ENCODE measurements around the gene FREY1.

FREY1 gene, protein sequence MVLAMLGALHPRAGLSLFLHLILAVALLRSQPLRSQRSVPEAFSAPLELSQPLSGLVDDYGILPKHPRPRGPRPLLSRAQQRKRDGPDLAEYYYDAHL

DNA sequence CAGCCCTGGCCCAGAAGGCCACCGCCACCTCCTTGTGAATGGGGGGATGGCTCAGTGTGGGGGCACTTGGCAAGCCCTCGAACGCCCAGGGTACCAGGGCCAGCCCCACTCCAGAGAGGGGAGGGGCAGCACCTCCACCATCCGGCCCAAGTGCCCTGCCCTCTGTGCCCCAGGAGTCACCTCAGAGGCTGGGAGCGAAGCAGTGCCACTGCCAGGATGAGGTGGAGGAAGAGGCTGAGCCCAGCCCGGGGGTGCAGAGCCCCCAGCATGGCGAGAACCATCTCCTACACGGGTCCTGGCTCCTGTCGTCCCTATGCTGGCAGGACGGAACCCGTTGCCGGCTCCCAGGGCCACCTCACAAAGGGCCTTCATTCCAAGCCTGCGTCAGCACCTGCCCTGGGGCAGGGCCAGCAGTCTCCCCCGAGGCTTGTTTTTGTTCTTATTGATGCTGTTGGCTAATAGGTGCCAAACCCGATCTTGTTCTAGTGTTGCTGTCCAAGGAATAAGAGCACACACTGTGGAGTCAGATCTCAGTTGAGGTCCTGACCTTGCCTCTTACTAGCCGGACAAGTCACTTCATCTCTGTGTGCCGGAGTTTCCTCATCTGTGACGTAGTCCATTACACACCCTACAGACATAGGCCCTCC, at the start of gene FREY1:
TSS of gene FREY1 (minus strand) at position 307 of the 647 bp plus-strand sequence. CDS start at position 281, 26 bp downstream.
- DNase-seq = no peak

DNA sequence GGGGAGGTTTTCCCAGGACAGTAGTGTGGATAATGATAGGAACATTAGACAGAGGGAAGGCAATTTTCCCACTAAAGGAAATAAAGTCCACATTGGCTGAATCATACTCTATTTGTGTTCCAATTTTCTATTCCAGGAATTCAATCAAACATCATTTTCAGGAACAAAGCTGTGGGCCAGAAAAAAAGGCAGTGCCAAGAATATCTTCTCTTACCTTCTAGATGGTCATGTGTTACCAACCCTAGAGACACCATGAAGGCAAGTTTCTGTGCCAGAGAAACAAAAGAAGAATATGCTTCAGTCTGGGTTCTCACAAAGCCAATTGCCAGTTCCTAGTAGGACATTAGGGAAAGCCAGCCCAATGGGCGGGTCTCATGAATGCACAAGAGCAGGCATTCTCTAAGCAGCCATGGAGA, 42.9 kb upstream of the FREY1 start:
- no peak for DNase-seq

DNA sequence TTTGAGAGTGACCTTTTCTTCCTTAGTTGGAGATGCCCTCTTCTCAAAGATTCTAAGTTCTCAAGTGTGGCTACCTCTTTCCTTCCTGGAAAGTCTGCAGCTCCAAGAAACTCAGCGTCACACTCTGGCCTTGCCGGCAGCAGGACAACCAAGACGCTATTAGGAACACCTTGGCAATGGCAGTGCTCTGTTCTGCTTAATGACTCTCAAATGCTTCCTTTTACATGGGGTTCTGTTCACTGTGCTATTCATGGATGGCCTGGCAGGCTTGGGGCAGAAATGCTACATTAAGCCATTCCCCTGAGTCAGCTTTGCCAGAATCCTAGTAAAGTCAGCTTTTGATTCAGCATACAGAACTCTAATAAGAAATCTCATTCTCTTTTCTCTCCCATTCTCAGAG, 41.3 kb upstream of the FREY1 start:
- DNase-seq = no peak

DNA sequence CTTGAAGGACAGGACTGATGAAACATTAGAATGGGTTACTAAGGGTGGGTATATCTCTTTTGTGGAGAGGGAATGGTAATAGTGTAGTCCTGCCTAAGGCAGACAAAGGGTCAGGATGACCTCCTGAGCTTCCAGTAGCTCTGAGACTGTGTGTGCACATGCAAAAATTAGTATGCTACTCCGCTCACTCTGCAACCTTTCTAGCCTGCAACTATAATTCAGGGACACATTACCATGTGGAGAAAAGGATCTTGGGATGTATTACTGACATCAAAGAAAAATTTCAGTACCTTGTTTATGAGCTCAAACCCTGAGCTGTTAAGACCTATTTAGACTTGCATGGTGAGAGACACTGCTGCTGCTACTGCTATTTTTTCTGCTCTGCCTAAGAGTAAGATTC, 40.8 kb upstream of the FREY1 start:
- no peak for DNase-seq

DNA sequence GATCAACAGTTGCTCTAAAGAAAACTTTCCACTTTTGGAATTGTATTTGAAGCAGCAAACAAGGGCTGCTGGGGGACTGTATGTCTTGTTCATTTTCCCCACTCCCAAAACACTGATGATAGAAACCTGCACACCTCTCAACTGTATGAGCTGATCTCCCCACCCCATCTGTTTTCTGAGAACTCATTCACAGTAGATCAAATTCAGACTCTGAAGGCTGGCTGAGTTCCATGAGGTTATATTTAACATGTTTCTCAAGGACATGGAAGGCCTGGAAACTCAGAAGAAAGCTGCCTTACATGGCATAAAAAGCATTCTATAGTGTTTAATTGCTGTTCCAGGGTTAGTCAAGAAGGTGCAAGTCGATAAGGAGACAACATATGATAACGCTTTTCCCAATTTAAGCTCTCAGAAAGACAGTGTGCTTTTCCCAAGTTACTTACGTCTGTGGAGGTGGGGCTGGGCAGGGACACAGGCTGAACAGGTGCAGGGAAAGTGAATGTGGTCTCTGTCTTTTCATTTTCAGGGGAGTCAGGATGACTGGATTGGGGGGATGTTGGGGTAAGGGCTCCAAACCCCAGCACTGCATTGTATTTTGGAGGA, 38.4 kb upstream of the FREY1 start:
- no peak for DNase-seq

DNA sequence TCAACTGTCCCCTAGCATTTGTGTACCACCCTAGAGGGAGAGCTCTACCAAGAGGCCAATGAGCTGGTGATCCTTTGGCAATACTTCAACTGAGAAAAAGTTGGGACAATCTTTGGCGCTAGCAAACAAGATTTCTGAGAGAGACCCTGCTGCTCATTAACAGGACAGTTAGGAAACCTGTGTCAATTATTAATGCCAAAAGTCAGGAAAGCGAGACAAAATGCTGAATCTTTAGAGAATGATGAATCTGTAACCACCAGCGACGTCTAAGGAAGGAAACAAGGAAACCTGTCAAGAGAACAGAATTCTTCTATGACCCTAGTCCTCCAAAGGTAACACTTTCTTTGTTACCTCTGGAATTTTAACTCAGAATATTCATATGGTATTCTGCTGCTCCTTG, 35.3 kb upstream of the FREY1 start:
- no peak for DNase-seq

DNA sequence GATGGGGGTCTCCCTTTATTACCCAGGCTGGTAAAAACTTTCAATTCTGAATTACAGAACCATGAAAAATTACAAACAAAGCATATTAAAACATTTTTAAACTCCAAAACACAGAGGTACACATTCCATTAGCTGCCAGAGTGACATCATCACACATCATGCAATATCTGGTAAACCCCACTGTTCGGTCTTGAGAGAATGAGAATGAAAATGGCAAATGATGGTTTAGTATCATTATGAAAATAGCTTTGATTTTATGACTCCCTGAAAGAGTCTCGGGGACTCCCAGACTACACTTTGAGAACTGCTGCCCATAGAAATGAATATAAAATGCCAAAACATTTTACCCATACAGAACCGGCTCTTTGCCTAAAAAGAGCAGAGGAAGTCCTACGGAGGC, 34.2 kb upstream of the FREY1 start:
- DNase-seq = no peak

DNA sequence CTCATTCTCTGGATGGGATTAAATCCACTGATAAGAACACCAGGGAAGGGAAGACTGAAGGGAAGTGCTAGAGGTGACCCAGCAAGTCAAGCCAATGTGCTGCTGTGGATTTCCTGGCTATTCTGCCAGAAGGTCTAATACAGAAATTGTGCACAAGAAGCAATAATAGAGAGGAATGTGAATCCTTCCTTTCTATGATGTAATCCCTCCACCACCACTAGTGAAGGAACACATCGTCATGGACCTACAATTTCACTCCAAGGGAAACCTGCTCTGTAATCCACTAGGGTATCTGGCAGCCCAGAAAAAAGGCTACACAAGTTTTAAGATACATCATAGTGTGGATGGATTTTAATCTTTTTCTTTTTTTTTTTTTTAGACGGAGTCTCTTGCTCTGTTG, 32.8 kb upstream of the FREY1 start:
- no peak for DNase-seq

DNA sequence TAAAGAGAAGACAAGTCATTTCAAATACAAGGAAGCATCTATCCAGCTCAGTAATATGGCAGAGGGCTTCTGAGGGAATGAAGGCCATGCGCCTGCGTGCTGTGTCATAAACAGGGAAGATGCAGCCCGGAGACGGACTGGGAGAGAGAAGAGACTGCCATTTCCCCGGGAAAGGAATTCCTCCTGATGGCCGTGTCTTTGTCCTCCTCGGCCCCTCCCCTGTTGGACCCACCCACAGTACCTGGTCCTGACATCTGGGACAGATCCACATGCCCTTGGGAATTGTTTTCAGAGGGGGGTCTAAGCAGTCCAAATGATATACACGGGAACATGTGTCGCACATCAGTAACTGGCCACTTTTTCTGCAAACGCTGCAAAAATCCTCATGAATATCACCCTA, 30.8 kb upstream of the FREY1 start:
- no peak for DNase-seq

DNA sequence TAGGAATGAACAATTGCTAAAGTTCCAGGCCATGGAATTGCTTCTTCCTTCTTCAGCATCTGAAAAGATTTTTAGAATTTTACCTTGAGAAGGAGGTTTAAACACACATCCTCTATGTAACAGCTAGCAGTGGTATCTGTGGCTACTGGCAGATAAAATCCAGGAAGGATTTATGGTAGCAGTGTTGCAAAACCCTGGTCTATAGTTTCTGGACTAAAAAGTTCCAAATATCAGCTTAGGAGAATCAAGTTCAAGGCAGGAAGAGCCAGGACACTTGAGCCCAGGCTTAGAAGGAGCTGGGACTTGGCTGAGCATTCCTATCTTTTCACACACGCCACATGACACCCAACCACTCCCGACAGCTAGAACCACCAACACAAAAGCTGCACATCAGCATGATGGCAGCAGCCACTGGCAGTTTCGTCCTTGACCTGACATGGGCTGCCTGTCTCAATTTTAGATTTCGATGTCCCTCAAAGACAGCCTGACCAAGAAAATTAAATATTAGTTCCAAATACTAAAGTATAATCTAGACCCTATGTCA, 29.5 kb upstream of the FREY1 start:
- DNase-seq = no peak

DNA sequence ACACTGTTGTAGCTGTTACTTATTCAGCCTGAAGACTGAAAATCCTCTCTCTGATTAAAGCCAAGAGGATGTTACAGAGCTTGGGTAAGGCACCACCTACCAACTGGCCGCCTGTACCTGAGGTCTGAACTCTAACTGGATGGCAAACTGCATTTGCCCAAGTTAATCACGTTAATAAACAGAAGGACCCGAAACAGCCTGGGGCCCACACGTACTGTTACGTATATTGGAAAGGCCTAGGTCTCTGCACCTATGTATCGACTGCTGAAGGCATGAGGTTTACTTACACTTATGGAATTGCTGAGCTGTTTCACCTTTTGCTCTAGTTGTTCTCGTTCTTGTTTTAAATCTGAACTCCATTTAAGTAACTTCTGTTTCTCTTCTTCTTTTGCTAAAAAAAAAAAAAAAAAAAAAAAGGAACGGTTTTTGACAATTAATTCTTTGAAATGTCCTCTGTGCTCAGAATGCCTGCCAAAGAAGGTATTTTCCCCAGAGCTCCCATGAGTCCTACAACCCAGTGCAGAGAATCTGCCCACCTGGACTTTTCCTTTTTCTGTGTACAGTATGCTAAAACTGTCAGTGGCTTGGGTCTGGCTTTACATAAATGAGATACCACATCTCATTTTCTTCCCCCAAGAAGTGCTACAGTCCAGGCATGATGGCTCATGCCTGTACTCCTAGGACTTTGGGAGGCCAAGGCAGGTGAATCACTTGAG, 28.4 kb upstream of the FREY1 start:
- DNase-seq = no peak

DNA sequence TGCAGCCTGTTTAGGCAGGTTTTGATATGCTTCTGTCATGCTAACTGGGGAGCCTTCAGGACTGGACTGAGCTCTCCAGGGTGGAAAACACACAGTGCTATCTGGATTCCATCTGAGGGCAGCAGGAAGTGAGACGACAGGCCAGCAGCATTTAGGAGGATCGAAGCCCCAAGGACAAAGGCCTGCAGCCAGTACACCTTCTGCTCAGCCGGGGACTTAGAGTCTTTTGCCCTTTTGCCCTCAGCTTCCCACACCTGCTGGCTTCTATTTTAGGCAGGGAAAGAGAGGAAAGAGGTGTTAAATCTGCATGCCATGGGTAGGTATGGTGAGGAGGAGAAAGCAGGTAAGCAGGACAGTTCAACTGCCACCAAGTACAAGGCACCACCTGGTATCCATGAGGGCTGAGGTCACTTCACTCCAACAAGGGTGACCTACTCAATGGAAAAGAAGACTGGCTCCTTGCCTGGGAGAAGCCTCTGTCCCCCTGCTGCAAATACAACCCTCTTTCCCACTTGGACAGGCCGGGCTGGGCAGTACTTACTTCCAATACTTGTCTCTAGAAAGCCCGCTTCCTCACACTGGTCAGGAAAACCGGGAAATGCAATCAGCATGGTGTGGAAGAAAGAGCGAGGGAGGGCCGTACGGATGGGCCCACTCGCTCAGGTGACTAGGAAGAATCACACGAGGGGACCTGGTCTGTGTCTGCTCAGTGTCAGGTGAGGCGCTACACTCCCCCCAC, 27.7 kb upstream of the FREY1 start:
- no peak for DNase-seq

DNA sequence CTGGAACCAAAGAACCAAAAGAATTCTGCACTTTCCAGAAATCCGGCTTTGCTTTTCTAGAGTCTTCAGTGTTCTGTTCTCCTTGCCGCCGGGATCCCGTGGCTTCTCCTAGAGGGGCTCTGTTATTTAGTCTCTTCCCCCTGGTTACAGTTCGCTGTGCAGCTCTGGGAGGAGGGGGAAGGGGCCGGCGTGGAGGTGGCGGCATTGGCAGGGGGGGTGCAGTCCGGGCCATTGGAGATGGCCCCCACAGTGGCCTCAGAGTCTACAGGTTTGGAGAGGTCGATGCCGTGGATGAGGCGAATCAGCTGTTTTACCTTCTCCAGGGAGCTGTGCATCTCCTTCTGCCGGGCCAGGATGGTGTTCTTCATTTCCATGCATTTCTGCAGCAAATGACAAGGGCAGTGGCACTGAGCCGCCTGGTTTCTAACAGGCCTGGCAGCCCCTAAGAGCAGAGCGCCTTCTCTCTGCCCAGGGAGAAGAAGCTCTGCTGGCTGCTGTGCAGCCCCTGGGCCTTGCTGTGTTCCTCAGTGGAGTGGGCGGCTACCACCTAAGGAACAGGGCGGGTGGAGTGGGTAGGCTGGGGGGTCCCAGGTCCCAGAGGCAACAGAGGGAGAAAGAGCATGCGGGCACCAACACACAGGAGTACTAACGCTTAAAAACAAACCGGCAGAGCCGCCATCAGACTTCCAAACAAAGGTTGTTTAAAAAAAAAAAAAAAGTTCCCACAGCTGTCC, 26.9 kb upstream of the FREY1 start:
- DNase-seq = no peak

DNA sequence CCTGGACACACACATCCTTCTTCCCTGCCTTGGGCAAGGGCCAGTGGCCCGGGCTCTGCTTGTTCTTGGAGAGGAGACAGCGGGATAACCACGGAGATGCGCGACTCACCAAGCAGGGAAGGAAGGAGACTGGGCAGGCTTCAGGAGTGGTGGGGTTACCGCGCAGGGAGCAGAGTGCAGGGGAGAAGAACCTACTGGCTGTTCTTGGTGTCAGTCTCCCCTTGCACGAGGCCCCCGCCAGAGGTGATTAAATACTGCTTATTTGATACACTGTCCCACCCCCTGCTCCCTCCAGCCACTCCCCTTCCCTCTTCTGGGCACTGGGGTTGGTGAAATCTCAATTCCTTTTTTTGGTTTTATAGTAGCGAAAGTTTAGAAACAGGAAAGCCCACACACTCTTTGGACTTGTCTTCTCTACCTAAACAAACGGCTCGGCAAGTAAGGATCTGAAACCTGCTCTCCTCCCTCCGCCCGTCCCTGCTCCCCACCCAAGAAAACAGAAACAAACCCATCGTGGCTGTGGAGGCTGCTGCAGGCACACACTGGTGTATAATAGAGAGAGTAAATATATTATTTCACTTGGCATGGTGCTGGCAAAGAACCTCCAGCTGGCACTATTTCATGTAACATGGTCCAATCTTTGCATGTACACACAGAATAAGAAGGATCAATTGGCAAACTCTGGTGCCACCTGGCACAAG, 26.2 kb upstream of the FREY1 start:
- DNase-seq = no peak

DNA sequence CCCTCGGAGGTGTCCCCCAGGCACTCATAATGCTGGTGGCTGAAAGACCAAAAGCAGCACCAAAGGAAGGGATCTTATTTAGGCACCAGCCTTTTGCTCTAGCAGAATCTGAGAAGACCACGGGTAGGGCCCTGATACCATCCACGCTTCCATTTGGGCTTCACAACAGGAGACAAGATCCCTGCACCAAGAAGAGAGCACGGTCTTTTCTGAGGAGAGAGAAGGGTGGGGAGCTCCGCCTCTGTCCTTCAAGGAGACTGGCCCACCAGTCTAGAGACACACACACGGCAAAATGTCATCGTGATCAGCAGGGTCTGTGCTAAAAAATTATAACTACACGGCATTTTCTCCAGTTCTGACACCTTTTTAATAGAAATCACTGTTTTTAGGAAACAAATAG, 25.1 kb upstream of the FREY1 start:
- no peak for DNase-seq

DNA sequence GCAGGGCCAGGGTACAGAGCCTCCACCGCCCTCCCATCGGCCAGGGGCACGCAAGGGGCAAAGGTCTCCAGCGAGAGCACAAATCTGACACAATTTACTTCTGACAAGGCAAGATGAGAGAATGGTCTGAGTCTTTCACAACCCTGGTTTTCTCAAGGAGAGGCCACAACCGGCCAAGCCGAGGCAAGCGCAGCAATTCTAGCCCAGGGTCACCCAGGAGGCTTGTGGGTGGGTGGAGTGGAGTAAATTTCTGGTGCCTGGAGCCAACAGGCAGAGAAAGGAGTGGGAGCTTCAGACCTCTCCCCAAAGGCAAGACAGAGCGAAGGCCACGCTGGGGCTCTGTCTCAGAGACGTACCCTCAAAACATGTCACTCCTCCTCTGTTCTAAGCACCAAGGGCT, 24.7 kb upstream of the FREY1 start:
- no peak for DNase-seq

DNA sequence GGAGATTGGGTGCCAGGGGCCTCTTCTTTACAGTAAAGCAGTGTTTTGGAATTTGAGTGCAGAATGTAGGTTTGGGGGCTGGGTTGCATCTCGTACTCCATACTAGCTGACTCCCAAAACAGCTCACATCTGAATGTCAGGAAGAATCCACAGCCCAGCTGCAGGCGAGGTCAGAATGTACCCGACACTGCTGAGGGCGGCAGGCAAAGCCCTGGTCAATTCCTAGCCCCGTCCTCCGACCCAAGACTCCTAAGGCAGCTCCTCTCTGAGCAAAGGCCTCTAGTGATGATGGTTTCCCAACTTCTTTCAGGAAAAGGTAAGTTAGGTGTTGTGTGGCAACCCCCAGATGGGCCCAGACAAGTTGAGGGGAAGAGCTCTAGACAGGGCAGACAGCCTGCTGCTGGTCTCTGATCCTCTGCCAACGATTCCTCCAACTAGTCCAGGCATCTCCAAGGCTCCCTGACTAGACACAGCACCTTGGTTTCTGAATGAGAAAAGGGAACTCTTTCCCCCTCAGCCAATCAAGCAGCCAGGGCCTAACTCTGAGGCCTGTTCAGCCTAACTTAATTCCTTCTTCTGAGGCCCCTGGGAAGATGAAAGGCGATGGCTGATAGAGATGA, 24.0 kb upstream of the FREY1 start:
- DNase-seq = no peak

DNA sequence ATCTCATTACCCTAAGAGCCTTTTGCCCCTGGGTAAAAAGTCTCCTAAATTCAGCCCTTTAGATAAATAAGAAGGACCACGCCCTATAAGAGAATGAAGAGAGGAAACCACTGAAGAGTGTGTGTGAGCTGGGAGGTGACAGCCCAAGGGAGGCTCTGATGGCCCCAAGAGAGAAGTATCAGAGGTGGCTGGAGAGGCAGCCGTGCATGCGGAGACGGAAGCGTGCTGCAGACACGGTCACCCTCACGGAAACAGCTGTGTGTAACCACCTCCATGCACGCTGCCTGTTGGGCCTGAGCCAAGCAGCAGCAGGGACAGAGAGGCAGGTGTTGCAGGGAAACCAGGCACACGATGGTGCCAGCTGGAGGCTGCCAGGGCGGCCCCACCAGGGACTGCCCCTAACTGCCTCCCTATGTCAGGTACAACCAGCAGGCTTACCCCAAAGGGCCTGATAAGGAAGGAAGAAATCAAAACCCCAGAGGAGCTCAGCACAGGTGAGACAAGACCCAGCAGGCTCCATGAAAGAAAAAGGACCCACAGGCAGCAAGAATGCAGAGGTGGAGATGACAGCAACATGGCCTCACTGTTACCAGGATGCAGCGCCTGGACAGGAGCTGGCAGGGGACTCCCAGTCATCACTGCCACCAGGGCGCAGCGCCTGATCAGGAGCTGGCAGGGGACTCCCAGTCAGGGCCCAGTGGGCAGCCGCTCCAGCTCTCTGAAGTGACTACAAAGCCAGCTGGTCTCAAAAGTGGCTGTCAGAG, 23.1 kb upstream of the FREY1 start:
- DNase-seq = no peak

DNA sequence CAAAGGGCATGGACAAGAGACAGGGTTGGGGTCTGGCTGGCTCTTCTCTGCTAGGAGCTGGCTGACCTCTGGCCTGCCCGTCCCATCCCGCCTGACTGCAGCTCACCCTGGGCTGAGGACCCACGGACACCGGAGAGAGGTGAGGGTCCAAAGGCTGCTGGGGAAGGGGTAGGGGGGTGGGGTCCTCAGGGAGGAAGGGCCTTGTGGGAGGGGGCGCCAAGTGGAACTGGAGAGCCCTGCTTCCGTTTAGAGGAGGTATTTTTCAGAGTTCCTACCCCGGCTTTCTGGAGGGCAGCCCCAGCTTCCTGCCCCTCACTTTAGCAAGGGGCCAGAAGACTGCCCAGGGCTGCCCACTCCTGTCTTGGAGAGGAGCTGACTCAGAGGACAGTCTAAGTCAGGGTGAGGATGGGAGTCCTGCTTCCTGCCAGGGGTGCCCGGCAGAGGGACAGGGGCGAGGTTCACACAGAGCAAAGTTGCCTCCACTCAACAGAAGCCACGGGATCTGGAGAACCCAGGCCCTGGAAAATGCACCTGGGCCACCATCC, 22.5 kb upstream of the FREY1 start:
- no peak for DNase-seq

DNA sequence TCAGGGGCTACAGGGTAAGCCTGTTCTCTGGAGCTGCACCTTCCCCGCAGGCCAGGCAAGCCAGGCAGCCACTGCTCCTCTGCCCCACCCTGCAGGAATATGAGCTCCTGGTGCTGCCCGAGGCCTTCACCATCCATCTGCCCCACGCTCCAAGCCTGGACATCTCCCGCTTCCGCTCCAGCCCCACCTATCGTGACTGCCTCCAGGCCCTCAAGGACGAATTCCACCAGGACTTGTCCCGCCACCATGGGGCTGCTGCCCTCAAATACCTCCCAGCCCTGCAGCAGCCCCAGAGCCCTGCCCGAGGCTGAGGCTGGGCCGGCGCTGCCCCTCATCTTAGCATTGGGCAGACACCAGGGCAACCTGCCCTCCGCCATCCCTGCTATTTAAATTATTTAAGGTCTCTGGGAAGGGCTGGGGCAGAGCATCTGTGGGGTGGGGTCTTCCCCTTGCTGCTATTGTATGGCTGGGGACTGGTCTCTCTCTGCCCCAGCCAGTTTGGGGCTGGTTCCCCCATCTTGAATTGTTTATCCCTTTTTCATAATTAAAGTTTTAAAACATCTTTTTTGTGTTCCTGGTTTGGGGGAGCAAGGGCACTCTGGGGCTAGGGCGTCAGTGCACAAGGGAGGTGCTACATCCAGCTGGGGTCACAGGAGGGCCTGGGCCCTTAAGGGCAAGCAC, 21.6 kb upstream of the FREY1 start:
- DNase-seq = no peak

Measured in right forelimb (tissue), 1 donor.